GM21528 (cell line): ENCODE measurements around the gene APOBEC3F.
"Not testable (repeated sequence)": the region's sequence is repeated elsewhere in the genome, so short reads cannot be mapped to it uniquely, and the experiment has no call there.

Experiments
- ATAC-seq: cut with Tn5 transposase; IDR thresholded peaks from one replicate; pipeline ENCODE4 v1.9.1; 2021; ENCODE audit warnings: mild to moderate bottlenecking, moderate library complexity; ENCODE audit not compliant: unreplicated experiment, low FRiP score

APOBEC3F gene

GRCh38 chr22:39026509-39027150, 14.0 kb upstream of the APOBEC3F start:
- no peak for ATAC-seq

- ATAC-seq: no peak
These were observed 12.9 kb upstream of the APOBEC3F start for GRCh38 chr22:39027717-39028116.

DNA sequence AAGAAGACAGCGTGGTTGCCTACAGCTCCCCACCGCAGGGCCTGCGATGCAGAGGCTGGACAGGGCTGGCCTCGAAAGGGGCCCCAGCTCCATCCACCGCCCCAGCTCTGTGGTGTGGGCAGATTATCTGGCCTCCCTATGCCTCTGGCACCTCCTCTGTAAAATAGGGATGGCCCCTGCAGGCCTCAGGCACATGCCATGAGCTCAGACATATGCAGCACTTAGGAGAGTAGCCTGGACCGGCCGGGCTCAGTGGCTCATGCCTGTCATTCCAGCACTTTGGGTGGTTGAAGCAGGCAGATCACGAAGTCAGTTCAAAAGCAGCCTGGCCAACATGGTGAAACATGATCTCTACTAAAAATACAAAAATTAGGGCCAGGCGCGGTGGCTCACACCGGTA, 12.4 kb upstream of the APOBEC3F start:
- ATAC-seq: no peak

- ATAC-seq: no peak
These were observed 11.4 kb upstream of the APOBEC3F start for GRCh38 chr22:39029227-39029626.

GRCh38 chr22:39030705-39031104, 10.0 kb upstream of the APOBEC3F start:
- ATAC-seq: no peak

GRCh38 chr22:39031434-39032295, 9.0 kb upstream of the APOBEC3F start:
- ATAC-seq: not testable (repeated sequence)

DNA sequence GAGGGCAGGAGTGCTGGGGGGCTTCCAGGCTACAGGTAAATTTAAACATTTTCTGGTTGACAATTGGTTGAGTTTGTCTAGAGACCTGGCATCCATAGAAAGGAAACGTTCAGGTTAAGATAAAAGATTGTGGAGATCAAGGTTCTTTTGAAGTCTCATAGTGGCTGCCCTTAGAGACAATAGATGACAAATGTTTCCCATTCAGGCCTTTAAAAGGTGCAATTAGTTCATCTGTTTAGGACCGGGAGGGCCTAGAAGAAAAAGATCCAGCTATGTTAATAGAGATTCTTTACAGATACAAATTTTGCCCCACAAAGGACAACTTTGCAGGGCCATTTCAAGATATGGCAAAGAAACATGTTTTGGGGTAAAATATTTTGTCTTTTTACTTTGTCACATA, 3.6 kb upstream of the APOBEC3F start:
- not testable (repeated sequence) for ATAC-seq

DNA sequence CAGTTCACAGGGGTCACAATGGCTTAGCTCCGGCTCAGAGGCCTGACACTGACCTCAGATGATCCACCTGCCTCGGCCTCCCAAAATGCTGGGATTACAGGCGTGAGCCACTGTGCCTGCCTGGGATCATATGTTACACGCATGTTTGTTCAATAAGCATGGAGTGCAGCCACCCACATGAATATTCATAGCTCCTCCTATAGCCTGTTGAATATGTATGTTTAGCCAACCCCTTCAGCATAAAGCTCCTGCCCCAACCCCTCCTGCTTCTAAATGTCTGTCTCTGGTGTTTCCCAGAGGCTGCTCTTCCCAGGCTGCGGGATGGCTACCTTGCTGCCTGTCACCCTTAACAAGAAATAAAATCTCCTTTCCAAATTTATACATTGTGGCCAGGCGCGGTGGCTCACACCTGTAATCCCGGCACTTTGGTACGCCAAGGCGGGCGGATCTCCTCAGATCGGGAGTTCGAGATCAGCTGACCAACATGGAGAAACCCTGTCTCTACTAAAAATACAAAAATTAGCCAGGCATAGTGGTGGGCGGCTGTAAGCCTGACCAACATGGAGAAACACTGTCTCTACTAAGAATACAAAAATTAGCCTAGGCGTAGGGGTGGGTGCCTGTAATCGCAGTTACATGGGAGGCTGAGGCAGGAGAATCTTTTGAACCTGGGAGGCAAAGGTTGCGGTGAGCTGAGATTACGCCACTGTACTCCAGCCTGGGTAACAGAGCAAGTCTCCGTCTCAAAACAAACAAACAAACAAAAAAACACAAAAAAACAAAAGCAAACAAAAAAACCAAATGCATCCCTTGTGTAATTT, 1.1 kb upstream of the APOBEC3F start:
- ATAC-seq: no peak

DNA sequence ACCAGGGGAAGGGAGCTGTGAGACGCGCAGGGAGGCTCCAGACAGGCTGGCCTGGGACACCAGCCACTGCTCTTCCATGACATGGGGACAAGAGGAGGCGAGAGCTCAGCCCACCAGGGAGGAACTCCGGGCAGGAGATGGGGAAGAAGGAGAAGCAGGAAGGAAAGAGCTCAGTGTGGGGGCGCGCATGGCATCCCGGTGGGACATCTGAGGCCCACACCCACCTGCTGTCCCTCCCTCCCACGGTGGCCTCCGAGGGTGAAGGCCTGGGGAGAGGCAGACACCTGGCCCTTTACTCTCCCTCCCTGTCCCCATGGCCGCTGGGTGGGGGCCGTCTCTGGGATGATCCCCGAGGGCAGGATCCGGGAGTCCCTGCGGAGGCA, 518 bp upstream of the APOBEC3F start:
- ATAC-seq: not testable (repeated sequence)

DNA sequence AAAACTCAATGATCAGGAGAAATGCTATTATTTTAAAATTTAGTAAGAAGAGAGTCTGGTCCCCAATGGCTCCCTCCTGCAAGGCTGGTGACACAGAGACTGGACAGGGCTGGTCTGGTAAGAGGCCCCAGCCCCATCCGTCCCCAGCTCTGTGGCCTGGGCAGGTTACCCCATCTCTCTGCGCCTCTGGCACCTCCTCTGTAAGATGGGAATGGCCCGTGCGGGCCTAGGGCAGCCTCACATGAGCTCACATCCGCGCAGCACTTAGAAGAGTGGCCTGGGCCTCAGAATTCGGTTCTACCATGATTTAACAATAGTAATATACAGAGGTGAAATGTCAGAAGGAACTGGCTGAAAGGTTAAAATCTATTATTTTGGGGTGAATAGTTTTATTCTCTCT, 1.2 kb downstream of the APOBEC3F start:
- ATAC-seq: no peak

- ATAC-seq: not testable (repeated sequence)
These were observed 2.4 kb downstream of the APOBEC3F start for GRCh38 chr22:39043063-39043462.

DNA sequence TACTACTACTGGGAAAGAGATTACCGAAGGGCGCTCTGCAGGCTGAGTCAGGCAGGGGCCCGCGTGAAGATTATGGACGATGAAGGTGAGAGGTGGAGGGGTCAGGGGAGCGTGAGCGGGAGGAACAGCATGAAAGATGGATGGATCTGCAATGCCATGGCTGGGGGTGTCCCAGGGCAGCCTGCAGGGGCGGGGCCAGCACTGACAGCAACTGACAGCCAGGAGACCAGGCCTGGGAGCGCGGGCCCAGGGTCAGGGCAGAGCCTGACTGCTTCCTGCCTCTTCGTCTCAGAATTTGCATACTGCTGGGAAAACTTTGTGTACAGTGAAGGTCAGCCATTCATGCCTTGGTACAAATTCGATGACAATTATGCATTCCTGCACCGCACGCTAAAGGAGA, 4.5 kb downstream of the APOBEC3F start:
- ATAC-seq: not testable (repeated sequence)

GRCh38 chr22:39049486-39049885, 8.8 kb downstream of the APOBEC3F start:
- not testable (repeated sequence) for ATAC-seq

GRCh38 chr22:39051844-39052495, 11.3 kb downstream of the APOBEC3F start:
- ATAC-seq: not testable (repeated sequence)

GRCh38 chr22:39055658-39056057, 15.0 kb downstream of the APOBEC3F start:
- no peak for ATAC-seq

- ATAC-seq: not testable (repeated sequence)
These were observed 20.6 kb downstream of the APOBEC3F start for GRCh38 chr22:39061290-39061689.

DNA sequence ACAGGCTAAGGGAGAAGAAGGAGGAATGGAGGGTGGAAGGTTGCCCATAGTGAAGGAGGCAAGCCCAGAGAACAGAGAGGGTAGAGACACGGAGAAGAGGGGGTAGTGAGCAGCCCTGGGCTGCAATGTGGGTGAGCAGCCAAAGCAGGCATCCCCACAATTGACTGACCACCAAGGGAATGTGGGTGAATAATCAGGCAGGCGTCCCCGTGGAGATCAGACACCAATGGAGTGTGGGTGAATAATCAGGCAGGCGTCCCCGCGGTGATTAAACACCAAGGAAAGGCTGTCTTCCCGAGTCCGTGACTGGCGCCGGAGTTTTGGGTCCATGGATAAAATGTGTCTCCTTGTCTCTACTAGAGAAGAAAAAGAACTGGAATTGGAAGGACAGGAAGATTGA, 21.3 kb downstream of the APOBEC3F start:
- ATAC-seq: not testable (repeated sequence)

GRCh38 chr22:39063904-39064303, 23.2 kb downstream of the APOBEC3F start:
- not testable (repeated sequence) for ATAC-seq

DNA sequence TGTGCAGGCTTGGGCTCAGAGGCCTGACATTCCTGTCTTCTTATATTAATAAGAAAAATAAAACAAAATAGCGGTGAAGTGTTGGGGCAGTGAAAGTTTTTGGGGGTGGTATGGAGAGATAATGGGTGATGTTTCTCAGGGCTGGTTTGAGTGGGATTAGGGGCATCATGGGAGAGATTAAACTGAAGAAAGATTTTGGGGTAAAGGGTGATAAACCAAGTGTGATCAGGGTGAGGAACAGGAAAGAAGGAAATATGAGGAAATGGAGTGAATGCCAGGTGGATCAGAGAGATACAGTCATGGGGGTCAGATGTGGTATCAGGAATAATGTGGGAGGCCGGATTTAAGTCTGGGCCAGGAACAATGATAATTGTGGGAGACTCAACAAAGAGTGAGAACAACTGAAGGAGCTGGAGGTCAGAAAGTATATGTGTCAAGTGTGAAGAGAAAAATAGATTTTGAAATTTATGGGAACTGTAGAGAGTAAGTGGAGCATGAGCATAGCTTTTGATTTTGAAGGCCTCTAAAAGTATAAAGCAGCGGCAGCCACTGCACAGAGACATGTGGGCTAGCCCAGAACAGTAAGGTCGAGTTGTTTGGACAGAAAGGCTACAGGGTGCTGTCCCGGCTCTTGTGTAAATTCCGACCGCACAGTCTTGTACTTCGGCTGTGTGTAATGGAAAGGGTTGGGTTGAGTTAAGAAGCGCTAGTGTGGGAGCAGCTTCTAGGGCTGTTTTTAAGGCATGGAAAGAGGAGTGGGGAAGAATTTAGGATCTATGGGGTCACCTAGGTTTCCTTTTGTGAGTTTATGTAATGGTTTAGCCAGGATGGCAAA, 26.0 kb downstream of the APOBEC3F start:
- not testable (repeated sequence) for ATAC-seq
